Endothelial cell of umbilical vein (primary cell): Measurements from ENCODE around the gene SYNGAP1. TPM values are rescaled to one million over a fixed set of nuclear protein-coding genes. Genes with fewer than 3 reads are reported as not detected.

ENCODE experiments used
- BruUV-seq: library from RNA; stranded (reverse); fragments of 400-500 nt; replicated peaks from 2 replicates; lab custom pipeline; 2021; lab: Mats Ljungman, UMichigan
- CTCF ChIA-PET: fragments of 300-600, 350-600 bp; sonication (Branson Sonifier 250); formaldehyde crosslinking; loops from one replicate; lab custom pipeline; 2021; ENCODE audit warnings: antibody characterized with exemption, inconsistent platforms; lab: Charles Lee
- POLR2A ChIA-PET: fragments of 300-600, 350-600 bp; sonication (Branson Sonifier 250); formaldehyde crosslinking; loops from one replicate; lab custom pipeline; 2021; ENCODE audit warnings: antibody characterized with exemption, inconsistent platforms; lab: Charles Lee
- DNase-seq: peaks from one replicate; pipeline ENCODE4 v3.0.0-alpha.2; 2011; ENCODE audit warnings: low read depth, low spot score
- FAIRE-seq: peaks from 2 replicates; lab custom pipeline; 2011; peaks lifted over from hg19 to GRCh38; lab: Jason Lieb, UNC
- H2AFZ ChIP-seq: 2 replicates; pipeline ENCODE4 v1.6.0; 2012; ENCODE audit warnings: low read depth, low read length, control low read depth, inconsistent platforms
- H3K27ac ChIP-seq: 2 replicates; pipeline ENCODE4 v1.5.1; 2011; ENCODE audit warnings: low read depth, mild to moderate bottlenecking, control low read depth, low read length, moderate library complexity; ENCODE audit not compliant: insufficient read depth
- H3K27me3 ChIP-seq, 2 experiments: 2 replicates each; pipeline versions ENCODE4 v1.6.0 to v1.6.1; 2011; ENCODE audit warnings: low read length in 2 of 2, mixed read lengths in 1 of 2; ENCODE audit not compliant: control insufficient read depth in 2 of 2, insufficient read depth in 2 of 2
- H3K36me3 ChIP-seq, 2 experiments: 2 replicates in 1 of 2; 3 replicates in 1 of 2; pipeline ENCODE4 v1.5.1; 2011; ENCODE audit warnings: low read length in 2 of 2, mild to moderate bottlenecking in 1 of 2, moderate library complexity in 1 of 2; ENCODE audit not compliant: control insufficient read depth in 2 of 2, insufficient read depth in 2 of 2; ENCODE audit errors: extremely low read depth in 1 of 2
- H3K4me1 ChIP-seq: 3 replicates; pipeline ENCODE4 v1.5.1; 2011; ENCODE audit warnings: mild to moderate bottlenecking, low read length; ENCODE audit not compliant: control insufficient read depth, insufficient read depth; ENCODE audit errors: extremely low read depth
- H3K4me2 ChIP-seq: 2 replicates; pipeline ENCODE4 v1.6.1; 2011; ENCODE audit warnings: low read length, control low read depth, mixed read lengths; ENCODE audit not compliant: insufficient read depth
- H3K4me3 ChIP-seq, 3 experiments: fragments of 200-600 bp in 1 of 3; sonication (generic), shearing (Covaris generic) in 1 of 3; replicated peaks in 1 of 3; 2 replicates each; pipeline ENCODE4 v1.5.1; 2011 to 2016; ENCODE audit warnings: control low read depth in 3 of 3, low read length in 3 of 3, mild to moderate bottlenecking in 2 of 3, inconsistent platforms in 1 of 3, low read depth in 1 of 3, moderate library complexity in 1 of 3; ENCODE audit not compliant: insufficient read depth in 1 of 3
- H3K79me2 ChIP-seq: 2 replicates; pipeline ENCODE4 v1.6.0; 2012; ENCODE audit warnings: low read length, inconsistent platforms; ENCODE audit not compliant: control insufficient read depth, insufficient read depth
- H3K9ac ChIP-seq: replicated peaks from 2 replicates; pipeline ENCODE3; 2011; ENCODE audit warnings: low read length, control low read depth; ENCODE audit not compliant: insufficient read depth; ENCODE audit errors: extremely low read depth
- H3K9me1 ChIP-seq: replicated peaks from 3 replicates; pipeline ENCODE4 v1.6.0; 2011; ENCODE audit warnings: mild to moderate bottlenecking, low read length; ENCODE audit not compliant: control insufficient read depth, insufficient read depth; ENCODE audit errors: extremely low read depth
- H3K9me3 ChIP-seq: replicated peaks from 2 replicates; pipeline ENCODE4 v1.5.1; 2012; ENCODE audit warnings: low read length, inconsistent platforms; ENCODE audit not compliant: control insufficient read depth, insufficient read depth
- H4K20me1 ChIP-seq: replicated peaks from 2 replicates; pipeline ENCODE3; 2011; ENCODE audit warnings: mild to moderate bottlenecking, low read length; ENCODE audit not compliant: control insufficient read depth, insufficient read depth; ENCODE audit errors: extremely low read depth
- EZH2 ChIP-seq: IDR thresholded peaks from 2 replicates; pipeline ENCODE4 v1.6.1; 2012; ENCODE audit warnings: borderline replicate concordance, low read depth, mild to moderate bottlenecking, moderate library complexity, low read length, inconsistent platforms; ENCODE audit not compliant: severe bottlenecking
- FOS ChIP-seq: IDR thresholded peaks from 2 replicates; pipeline ENCODE4 v1.6.1; 2011; ENCODE audit warnings: mild to moderate bottlenecking, low read length, moderate library complexity, borderline replicate concordance; ENCODE audit not compliant: insufficient read depth
- GATA2 ChIP-seq: IDR thresholded peaks from 2 replicates; pipeline ENCODE4 v1.7.0; 2011; ENCODE audit warnings: low read depth, mild to moderate bottlenecking, moderate library complexity, mixed read lengths, low read length; ENCODE audit not compliant: insufficient read length, insufficient read depth
- JUN ChIP-seq: IDR thresholded peaks from 2 replicates; pipeline ENCODE4 v1.6.1; 2011; ENCODE audit warnings: borderline replicate concordance, low read depth; ENCODE audit not compliant: insufficient read length, insufficient read depth
- MYC ChIP-seq: IDR thresholded peaks from one replicate; pipeline ENCODE4 v1.6.1; 2011; ENCODE audit warnings: mild to moderate bottlenecking, low read depth, low read length
- POLR2A ChIP-seq: IDR thresholded peaks from 2 replicates; pipeline ENCODE4 v1.6.1; 2012; ENCODE audit warnings: low read depth, mild to moderate bottlenecking, control low read depth, low read length
- POLR2AphosphoS5 ChIP-seq: IDR thresholded peaks from 2 replicates; pipeline ENCODE4 v1.6.1; 2012; ENCODE audit warnings: low read depth, mild to moderate bottlenecking, control low read depth, low read length, moderate library complexity; ENCODE audit not compliant: insufficient read depth
- dilution Hi-C: fragments of 300-500 bp; cut with MboI; formaldehyde crosslinking; loops from one replicate; pipeline ENCODE4 v1.15.0; 2019; ENCODE audit warnings: low sequenced_read_pairs; ENCODE audit not compliant: extremely low pct_ligation_motif_present
- intact Hi-C: fragments of 100-400 bp; cut with micrococcal nuclease; formaldehyde crosslinking; loops from one replicate; pipeline ENCODE4 v1.10.0; 2022
- polyA plus RNA-seq, 4 experiments: library from polyadenylated mRNA; depleted of rRNA in 3 of 4; stranded (reverse) in 3 of 4; unstranded in 1 of 4; fragments of >200 nt; gene quantifications; 2 replicates each; pipeline versions ENCODE4 v1.2.1 to v1.2.3, GENCODE V29; 2011 to 2012; ENCODE audit warnings: missing spikeins in 1 of 4
- total RNA-seq: library from RNA; stranded (reverse); gene quantifications from 2 replicates; pipeline ENCODE4 v1.2.3, GENCODE V29; 2021
- TF ChIP-seq, protein P1 (sequence below): IDR thresholded peaks from 2 replicates; pipeline ENCODE4 v1.6.1; 2011; ENCODE audit not compliant: insufficient read depth, insufficient read length
- TF ChIP-seq, protein P2 (sequence below), 2 donors: IDR thresholded peaks; 1 replicate in 1 of 2; 2 replicates in 1 of 2; pipeline ENCODE4 v1.5.1; 2011; ENCODE audit warnings: low read length in 2 of 2, mild to moderate bottlenecking in 2 of 2, moderate library complexity in 2 of 2, control low read depth in 1 of 2, inconsistent platforms in 1 of 2, low read depth in 1 of 2; ENCODE audit not compliant: insufficient read depth in 1 of 2; ENCODE audit errors: extremely low read depth in 1 of 2

Gene SYNGAP1
- total and polyA plus RNA-seq, 2 donors (not counting 3 experiments of a cell fraction or from before 2014, with no cell fraction given): 7.3 to 15.1 TPM

DNA sequence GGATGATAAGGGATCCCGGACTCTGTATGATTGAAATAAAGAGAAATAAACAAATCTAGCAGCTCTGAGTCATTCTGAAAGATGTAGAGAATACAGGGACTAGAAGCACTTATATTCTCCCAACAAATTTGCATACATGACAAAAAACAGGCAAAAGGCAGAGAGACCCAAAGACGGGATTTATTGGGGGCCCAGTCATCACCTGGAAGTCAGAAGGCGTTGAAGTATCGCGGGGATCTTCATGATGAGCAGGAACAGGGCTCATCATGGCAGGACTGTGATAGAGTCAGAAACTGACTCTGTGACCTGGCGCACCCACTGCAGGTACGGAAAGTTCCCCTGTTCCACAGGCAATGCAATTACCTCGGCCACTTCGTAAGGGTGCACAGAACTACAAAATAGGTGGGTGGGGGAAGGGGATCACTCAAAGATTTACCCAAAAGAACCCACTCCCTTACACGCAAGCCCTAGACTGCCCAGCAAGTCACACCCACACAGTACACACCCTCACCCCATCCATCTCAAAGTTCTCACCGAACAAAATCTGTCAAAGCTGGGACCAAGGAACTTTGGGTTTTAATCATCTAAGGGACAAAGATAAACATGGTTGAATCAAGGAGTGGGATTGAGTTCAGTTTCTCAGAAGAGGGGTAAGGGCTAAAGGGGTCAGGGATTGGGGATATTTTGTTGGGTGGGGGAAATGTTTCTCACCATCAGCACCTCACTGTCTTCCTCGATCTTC lies 3.3 kb upstream of the SYNGAP1 start:
- no TSS peak for BruUV-seq
- peaks cover 0 to 22% of the 10 kb centered on the region in 2 experiments for H3K36me3 ChIP-seq
- no peak for FAIRE-seq
- DNase-seq: no peak
- H3K4me1 ChIP-seq: peaks cover 21% of the 10 kb centered on the region
- H3K79me2 ChIP-seq: peaks cover 12% of the 10 kb centered on the region
- H3K27me3 ChIP-seq: peaks cover under 1 to 3% of the 10 kb centered on the region in 2 experiments
- ChIA-PET CTCF (interaction anchor here (4.7 kb wide), 1 partner anchor 9 kb away, joined by 14 read pairs; no protein-coding TSS in a partner anchor), POLR2A (no interaction called here)
- H3K4me2 ChIP-seq: peak overlapping the region; percentile 70
- dilution Hi-C loops (no loop called here), intact Hi-C loops (loop anchor here (1.0 to 10.0 kb wide), 2 partner anchors 9 to 442 kb away; no protein-coding TSS in a partner anchor)
- TF ChIP-seq POLR2AphosphoS5 (no peak), GATA2 (no peak), FOS (no peak), MYC (no peak), POLR2A (no peak), JUN (no peak), EZH2 (no peak)
- TF ChIP-seq, protein P1, sequence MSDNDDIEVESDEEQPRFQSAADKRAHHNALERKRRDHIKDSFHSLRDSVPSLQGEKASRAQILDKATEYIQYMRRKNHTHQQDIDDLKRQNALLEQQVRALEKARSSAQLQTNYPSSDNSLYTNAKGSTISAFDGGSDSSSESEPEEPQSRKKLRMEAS: no peak
- TF ChIP-seq, protein P2, sequence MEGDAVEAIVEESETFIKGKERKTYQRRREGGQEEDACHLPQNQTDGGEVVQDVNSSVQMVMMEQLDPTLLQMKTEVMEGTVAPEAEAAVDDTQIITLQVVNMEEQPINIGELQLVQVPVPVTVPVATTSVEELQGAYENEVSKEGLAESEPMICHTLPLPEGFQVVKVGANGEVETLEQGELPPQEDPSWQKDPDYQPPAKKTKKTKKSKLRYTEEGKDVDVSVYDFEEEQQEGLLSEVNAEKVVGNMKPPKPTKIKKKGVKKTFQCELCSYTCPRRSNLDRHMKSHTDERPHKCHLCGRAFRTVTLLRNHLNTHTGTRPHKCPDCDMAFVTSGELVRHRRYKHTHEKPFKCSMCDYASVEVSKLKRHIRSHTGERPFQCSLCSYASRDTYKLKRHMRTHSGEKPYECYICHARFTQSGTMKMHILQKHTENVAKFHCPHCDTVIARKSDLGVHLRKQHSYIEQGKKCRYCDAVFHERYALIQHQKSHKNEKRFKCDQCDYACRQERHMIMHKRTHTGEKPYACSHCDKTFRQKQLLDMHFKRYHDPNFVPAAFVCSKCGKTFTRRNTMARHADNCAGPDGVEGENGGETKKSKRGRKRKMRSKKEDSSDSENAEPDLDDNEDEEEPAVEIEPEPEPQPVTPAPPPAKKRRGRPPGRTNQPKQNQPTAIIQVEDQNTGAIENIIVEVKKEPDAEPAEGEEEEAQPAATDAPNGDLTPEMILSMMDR (IDR thresholded peaks at IDR 0.05; ENCODE audit: extremely low read depth in 1 of 2, insufficient read depth in 1 of 2, low read depth in 1 of 2, low read length in 2 of 2): no peak
- H3K9me3 ChIP-seq: no peaks in the 10 kb centered on the region
- H3K27ac ChIP-seq: no peak overlapping the region
- H3K9me1 ChIP-seq: no peaks in the 10 kb centered on the region
- peak overlapping the region in 2 of 3 experiments; percentile 50 to 63 for H3K4me3 ChIP-seq
- no peaks in the 10 kb centered on the region for H4K20me1 ChIP-seq
- no peak overlapping the region for H2AFZ ChIP-seq
- no peak overlapping the region for H3K9ac ChIP-seq
